SK-N-MC (cell line): ENCODE measurements around the gene ZNF789.

Experiments
- EZH2 ChIP-seq: fragments of 200-600 bp; sonication (generic); IDR thresholded peaks from one replicate; pipeline ENCODE4 v1.6.1; 2017; ENCODE audit warnings: antibody characterized with exemption
- POLR2AphosphoS5 ChIP-seq: IDR thresholded peaks from 2 replicates; pipeline ENCODE4 v1.6.1; 2012; ENCODE audit warnings: mild to moderate bottlenecking, low read depth, low read length, borderline replicate concordance

GRCh38 chr7:99448855-99449254 is 23.8 kb upstream of the ZNF789 start:
- no peak for TF ChIP-seq POLR2AphosphoS5
- TF ChIP-seq EZH2 = no peak
